ENCODE measurements around the gene HOXD13. TPM values are rescaled to one million over a fixed set of nuclear protein-coding genes. Genes with fewer than 3 reads are reported as not detected.
A peak's percentile ranks its signal among the peaks of the same experiment; 100 is the strongest.

The HOXD13 gene
- total and polyA plus RNA-seq, 2 of the 8 experiments (the other 6 are each of a cell fraction or from before 2014, with no cell fraction given): not detected

- TF ChIP-seq CHD7 (IDR thresholded peaks at IDR 0.05; ENCODE audit: insufficient replicate concordance, low read length) (no peak), ATF2 (IDR thresholded peaks at IDR 0.05; ENCODE audit: low read length) (no peak), TCF12 (IDR thresholded peaks at IDR 0.05; ENCODE audit: low read depth, low read length) (no peak), TAF7 (optimal IDR thresholded peaks at IDR 0.05; ENCODE audit: borderline replicate concordance, low read depth, low read length) (no peak), CTBP2 (IDR thresholded peaks at IDR 0.05; ENCODE audit: borderline replicate concordance, insufficient read depth, insufficient read length, low read length) (peak; percentile 8), CEBPB (IDR thresholded peaks at IDR 0.05; ENCODE audit: low read depth, low read length) (no peak)
- TF ChIP-seq, protein P1, sequence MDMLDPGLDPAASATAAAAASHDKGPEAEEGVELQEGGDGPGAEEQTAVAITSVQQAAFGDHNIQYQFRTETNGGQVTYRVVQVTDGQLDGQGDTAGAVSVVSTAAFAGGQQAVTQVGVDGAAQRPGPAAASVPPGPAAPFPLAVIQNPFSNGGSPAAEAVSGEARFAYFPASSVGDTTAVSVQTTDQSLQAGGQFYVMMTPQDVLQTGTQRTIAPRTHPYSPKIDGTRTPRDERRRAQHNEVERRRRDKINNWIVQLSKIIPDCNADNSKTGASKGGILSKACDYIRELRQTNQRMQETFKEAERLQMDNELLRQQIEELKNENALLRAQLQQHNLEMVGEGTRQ (IDR thresholded peaks at IDR 0.05; ENCODE audit: low read length): no peak
These were observed 7.4 kb downstream of the HOXD13 start, which contains the start of gene HOXD12 (continued) for GRCh38 chr2:176099728-176100546.

Measured in H1 (cell line).